Liver (tissue), 9 donors: Measurements from ENCODE around the gene CEP85L. TPM values are rescaled to one million over a fixed set of nuclear protein-coding genes. Genes with fewer than 3 reads are reported as not detected.

Experiments
- DNase-seq: peaks from one replicate; pipeline ENCODE4 v3.0.0-alpha.2; 2017; ENCODE audit warnings: low spot score
- H3K27ac ChIP-seq, 2 donors: one replicate each; pipeline ENCODE4 v1.7.0; 2013; ENCODE audit warnings: inconsistent platforms in 2 of 2, low read length in 2 of 2, control low read depth in 1 of 2, low read depth in 1 of 2, mild to moderate bottlenecking in 1 of 2
- H3K27me3 ChIP-seq, 4 donors: one replicate each; pipeline versions ENCODE4 v1.6.1 to v1.7.0; 2013; ENCODE audit warnings: low read length in 3 of 4, inconsistent platforms in 1 of 4, mild to moderate bottlenecking in 1 of 4, moderate library complexity in 1 of 4; ENCODE audit not compliant: control insufficient read depth in 4 of 4, insufficient read depth in 4 of 4
- H3K36me3 ChIP-seq, 4 donors: one replicate each; pipeline versions ENCODE4 v1.6.1 to v1.7.0; 2013; ENCODE audit warnings: low read length in 3 of 4, mild to moderate bottlenecking in 3 of 4, low read depth in 1 of 4, moderate library complexity in 1 of 4; ENCODE audit not compliant: control insufficient read depth in 4 of 4, insufficient read depth in 3 of 4
- H3K4me1 ChIP-seq, 4 donors: one replicate each; pipeline versions ENCODE4 v1.6.1 to v1.7.0; 2013; ENCODE audit warnings: low read length in 3 of 4, mild to moderate bottlenecking in 3 of 4, moderate library complexity in 1 of 4; ENCODE audit not compliant: control insufficient read depth in 4 of 4, insufficient read depth in 4 of 4
- H3K4me3 ChIP-seq, 3 donors: one replicate each; pipeline versions ENCODE4 v1.6.1 to v1.7.0; 2013; ENCODE audit warnings: low read length in 3 of 3, control low read depth in 1 of 3, low read depth in 1 of 3, mild to moderate bottlenecking in 1 of 3
- H3K9ac ChIP-seq, 2 donors: one replicate each; pipeline ENCODE4 v1.7.0; 2013; ENCODE audit warnings: low read length in 2 of 2, mild to moderate bottlenecking in 2 of 2, moderate library complexity in 2 of 2, control low read depth in 1 of 2, low read depth in 1 of 2
- H3K9me3 ChIP-seq, 4 donors: one replicate each; pipeline versions ENCODE4 v1.6.1 to v1.7.0; 2013; ENCODE audit warnings: low read length in 3 of 4; ENCODE audit not compliant: control insufficient read depth in 4 of 4
- EGR1 ChIP-seq, 2 donors: IDR thresholded peaks; 2 replicates each; pipeline ENCODE4 v1.6.1; 2016 to 2018; ENCODE audit warnings: antibody characterized with exemption in 2 of 2, low read depth in 2 of 2
- FOXA1 ChIP-seq: IDR thresholded peaks from 2 replicates; pipeline ENCODE4 v1.6.1; 2016; ENCODE audit warnings: antibody characterized with exemption
- FOXA2 ChIP-seq: IDR thresholded peaks from 2 replicates; pipeline ENCODE4 v1.6.1; 2016; ENCODE audit warnings: antibody characterized with exemption
- GABPA ChIP-seq, 2 donors: IDR thresholded peaks in 1 of 2; conservative IDR thresholded peaks in 1 of 2; 2 replicates each; pipeline ENCODE4 v1.6.1; 2016; ENCODE audit warnings: antibody characterized with exemption in 2 of 2, mild to moderate bottlenecking in 1 of 2, moderate library complexity in 1 of 2
- HNF4A ChIP-seq, 2 donors: conservative IDR thresholded peaks; 2 replicates each; pipeline ENCODE4 v1.6.1; 2016; ENCODE audit warnings: antibody characterized with exemption in 2 of 2, mild to moderate bottlenecking in 2 of 2
- HNF4G ChIP-seq: IDR thresholded peaks from 2 replicates; pipeline ENCODE4 v1.6.1; 2016; ENCODE audit warnings: antibody characterized with exemption
- JUND ChIP-seq, 2 donors: IDR thresholded peaks; 2 replicates each; pipeline ENCODE4 v1.6.1; 2016; ENCODE audit warnings: antibody characterized with exemption in 2 of 2
- NR2F2 ChIP-seq: IDR thresholded peaks from 2 replicates; pipeline ENCODE4 v1.6.1; 2016; ENCODE audit warnings: antibody characterized with exemption
- REST ChIP-seq: IDR thresholded peaks from 2 replicates; pipeline ENCODE4 v1.6.1; 2016; ENCODE audit warnings: antibody characterized with exemption, mild to moderate bottlenecking
- RXRA ChIP-seq, 2 donors: IDR thresholded peaks; 2 replicates each; pipeline ENCODE4 v1.6.1; 2017 to 2018; ENCODE audit warnings: antibody characterized with exemption in 2 of 2, mild to moderate bottlenecking in 1 of 2
- SP1 ChIP-seq: IDR thresholded peaks from 2 replicates; pipeline ENCODE4 v1.6.1; 2018; ENCODE audit warnings: antibody characterized with exemption, mild to moderate bottlenecking
- TAF1 ChIP-seq: conservative IDR thresholded peaks from 2 replicates; pipeline ENCODE4 v1.6.1; 2016; ENCODE audit warnings: antibody characterized with exemption, mild to moderate bottlenecking
- YY1 ChIP-seq: IDR thresholded peaks from 2 replicates; pipeline ENCODE4 v1.6.1; 2016; ENCODE audit warnings: antibody characterized with exemption, mild to moderate bottlenecking
- ZBTB33 ChIP-seq: IDR thresholded peaks from 2 replicates; pipeline ENCODE4 v1.6.1; 2016; ENCODE audit warnings: antibody characterized with exemption
- WGBS: extraction: QIAGEN DNeasy Blood & Tissue Kit; methylation state at CpG from one replicate; pipeline ENCODE4 v1.1.7; 2013; 5-methylcytosine and 5-hydroxymethylcytosine counted together
- polyA plus RNA-seq, 2 donors: library from polyadenylated mRNA; stranded (reverse) in 1 of 2; unstranded in 1 of 2; fragments of 200-250 nt in 1 of 2; fragments of >200 nt in 1 of 2; fragmentation: Nextera tagmentation in 1 of 2; extraction: Ambion mirVana in 1 of 2; gene quantifications; one replicate each; pipeline versions ENCODE4 v1.2.1 to v1.2.3, GENCODE V29; 2013 to 2015
- total RNA-seq, 2 donors: library from RNA; depleted of rRNA; stranded (reverse); fragments of >200 nt; gene quantifications; one replicate each; pipeline ENCODE4 v1.2.3, GENCODE V29; 2014
- donor health status: healthy.
- donor health status: healthy.
- donor health status: healthy.
- donor health status: healthy.
- donor health status: healthy.

Gene CEP85L
- total and polyA plus RNA-seq, 4 donors, result 0.40 to 6.4 (median 2.3) TPM

GRCh38 chr6:118586746-118587485, 64.5 kb downstream of the CEP85L start:
- 85% methylated on average over 5 of the region's 5 CpGs for WGBS

GRCh38 chr6:118584911-118585310, 66.5 kb downstream of the CEP85L start:
- no peak overlapping the region for H3K9ac ChIP-seq
- H3K4me1 ChIP-seq, result peaks cover 0 to 3% (median 1%) of the 10 kb centered on the region in 4 donors
- 95% methylated on average over 5 of the region's 5 CpGs for WGBS
- TF ChIP-seq JUND (IDR thresholded peaks at IDR 0.05) (no peak), NR2F2 (no peak), REST (no peak), ZBTB33 (no peak), RXRA (IDR thresholded peaks at IDR 0.05) (no peak), SP1 (no peak), FOXA1 (no peak), GABPA (IDR thresholded peaks at IDR 0.05 in 1 of 2, conservative IDR thresholded peaks at IDR 0.05 in 1 of 2) (no peak), FOXA2 (no peak)

More at GRCh38 chr6:118586746-118587485, 64.5 kb downstream of the CEP85L start:
- H3K9me3 ChIP-seq, result no peaks in the 10 kb centered on the region
- H3K9ac ChIP-seq, result no peak overlapping the region
- no peak for DNase-seq
- H3K36me3 ChIP-seq, result no peaks in the 10 kb centered on the region
- H3K27ac ChIP-seq, result no peak overlapping the region
- H3K4me1 ChIP-seq, result peaks cover 0 to 7% (median 0%) of the 10 kb centered on the region in 4 donors
- no peak for TF ChIP-seq YY1
- no peak for TF ChIP-seq ZBTB33
- no peak for TF ChIP-seq TAF1
- TF ChIP-seq EGR1 (IDR thresholded peaks at IDR 0.05; ENCODE audit: low read depth in 2 of 2), result no peak
- TF ChIP-seq HNF4G, result no peak
- no peak for TF ChIP-seq REST
- no peak for TF ChIP-seq HNF4A (conservative IDR thresholded peaks at IDR 0.05)
- no peak overlapping the region for H3K4me3 ChIP-seq
- no peaks in the 10 kb centered on the region for H3K27me3 ChIP-seq

More at GRCh38 chr6:118584911-118585310, 66.5 kb downstream of the CEP85L start:
- H3K36me3 ChIP-seq, result no peaks in the 10 kb centered on the region
- H3K4me3 ChIP-seq, result no peak overlapping the region
- no peak overlapping the region for H3K27ac ChIP-seq
- no peak for DNase-seq
- no peaks in the 10 kb centered on the region for H3K27me3 ChIP-seq
- no peaks in the 10 kb centered on the region for H3K9me3 ChIP-seq
